ENCODE data around the gene GINS1.

- TF ChIP-seq POLR2A (IDR thresholded peaks at IDR 0.05; ENCODE audit: low read depth, low read length) (no peak), TAF1 (IDR thresholded peaks at IDR 0.05; ENCODE audit: low read depth, low read length) (no peak), POU2F2 (IDR thresholded peaks at IDR 0.05; ENCODE audit: low read depth, low read length) (no peak)
Measured at GRCh38 chr20:25471020-25471419, 63.5 kb downstream of the GINS1 start.

Data from GM12891 (cell line).